C4-2B (cell line): ENCODE measurements around the gene SPHKAP.

ENCODE experiments used
- ZFX ChIP-seq: fragments of 450-650 bp; IDR thresholded peaks from 2 replicates; pipeline ENCODE4 v1.6.1; 2017
- TF ChIP-seq, protein P1 (sequence below): fragments of 450-650 bp; conservative IDR thresholded peaks from 2 replicates; pipeline ENCODE4 v1.5.1; 2017; ENCODE audit warnings: mild to moderate bottlenecking

DNA sequence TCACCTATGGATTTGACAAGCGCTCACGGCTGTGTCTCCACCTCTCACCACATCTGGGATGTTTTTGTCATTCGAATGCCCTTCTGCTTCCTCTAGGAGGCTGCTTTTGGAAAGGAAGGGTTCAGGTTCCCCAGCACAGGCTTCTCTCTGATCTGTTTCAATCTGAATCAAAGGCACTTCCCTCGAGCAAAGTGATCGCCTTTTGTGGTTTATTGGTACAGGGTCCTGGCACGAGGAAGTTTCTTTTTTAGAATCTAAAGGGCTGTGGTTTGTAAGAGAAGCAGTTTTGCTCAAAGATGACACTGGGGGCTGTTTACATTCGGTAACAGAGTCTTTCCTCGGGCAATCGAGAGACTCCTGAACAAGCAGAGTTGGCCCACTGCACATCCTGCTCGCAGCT, 165.1 kb downstream of the SPHKAP start:
- TF ChIP-seq, protein P1, sequence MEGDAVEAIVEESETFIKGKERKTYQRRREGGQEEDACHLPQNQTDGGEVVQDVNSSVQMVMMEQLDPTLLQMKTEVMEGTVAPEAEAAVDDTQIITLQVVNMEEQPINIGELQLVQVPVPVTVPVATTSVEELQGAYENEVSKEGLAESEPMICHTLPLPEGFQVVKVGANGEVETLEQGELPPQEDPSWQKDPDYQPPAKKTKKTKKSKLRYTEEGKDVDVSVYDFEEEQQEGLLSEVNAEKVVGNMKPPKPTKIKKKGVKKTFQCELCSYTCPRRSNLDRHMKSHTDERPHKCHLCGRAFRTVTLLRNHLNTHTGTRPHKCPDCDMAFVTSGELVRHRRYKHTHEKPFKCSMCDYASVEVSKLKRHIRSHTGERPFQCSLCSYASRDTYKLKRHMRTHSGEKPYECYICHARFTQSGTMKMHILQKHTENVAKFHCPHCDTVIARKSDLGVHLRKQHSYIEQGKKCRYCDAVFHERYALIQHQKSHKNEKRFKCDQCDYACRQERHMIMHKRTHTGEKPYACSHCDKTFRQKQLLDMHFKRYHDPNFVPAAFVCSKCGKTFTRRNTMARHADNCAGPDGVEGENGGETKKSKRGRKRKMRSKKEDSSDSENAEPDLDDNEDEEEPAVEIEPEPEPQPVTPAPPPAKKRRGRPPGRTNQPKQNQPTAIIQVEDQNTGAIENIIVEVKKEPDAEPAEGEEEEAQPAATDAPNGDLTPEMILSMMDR = no peak
- no peak for TF ChIP-seq ZFX
